Gastrocnemius medialis (tissue), 4 donors: Measurements from ENCODE around the gene UBE2S. TPM values are rescaled to one million over a fixed set of nuclear protein-coding genes. Genes with fewer than 3 reads are reported as not detected.

Source experiments
- ATAC-seq, 2 donors: fragments of 150-250 bp; one replicate each; pipeline ENCODE4 v1.9.1; 2016
- DNase-seq, 2 donors: peaks; one replicate each; pipeline ENCODE4 v3.0.0-alpha.2; 2019
- H3K27ac ChIP-seq, 4 donors: fragments of 200-600 bp; sonication (generic); 1 replicate in 1 of 4; 2 replicates in 3 of 4; pipeline ENCODE4 v1.5.1; 2016 to 2018; ENCODE audit warnings: mild to moderate bottlenecking in 2 of 4, moderate library complexity in 1 of 4
- H3K27me3 ChIP-seq, 3 donors: fragments of 200-600 bp; sonication (generic) in 2 of 3; 1 replicate in 1 of 3; 2 replicates in 2 of 3; pipeline versions ENCODE4 v1.5.1 to v1.6.0; 2016 to 2019; ENCODE audit warnings: mild to moderate bottlenecking in 1 of 3, moderate library complexity in 1 of 3
- H3K36me3 ChIP-seq, 2 donors: fragments of 200-600 bp; sonication (generic) in 1 of 2; one replicate each; pipeline ENCODE4 v1.5.1; 2017 to 2018
- H3K4me1 ChIP-seq, 2 donors: fragments of 200-600 bp; sonication (generic) in 1 of 2; one replicate each; pipeline ENCODE4 v1.5.1; 2016 to 2017; ENCODE audit warnings: mild to moderate bottlenecking in 2 of 2
- H3K4me3 ChIP-seq, 4 donors: fragments of 200-600 bp; sonication (generic) in 3 of 4; 1 replicate in 1 of 4; 2 replicates in 3 of 4; pipeline ENCODE4 v1.5.1; 2016 to 2019; ENCODE audit warnings: mild to moderate bottlenecking in 2 of 4
- H3K9me3 ChIP-seq, 3 donors: fragments of 200-600 bp; sonication (generic) in 2 of 3; 1 replicate in 1 of 3; 2 replicates in 2 of 3; pipeline ENCODE4 v1.5.1; 2016 to 2019
- CTCF ChIP-seq, 5 experiments: fragments of 450-650 bp in 3 of 5; fragments of 200-600 bp in 2 of 5; sonication (generic) in 2 of 5; IDR thresholded peaks in 4 of 5; conservative IDR thresholded peaks in 1 of 5; 1 replicate in 4 of 5; 2 replicates in 1 of 5; pipeline ENCODE4 v1.5.1; 2016 to 2019; ENCODE audit warnings: antibody characterized with exemption in 5 of 5, mild to moderate bottlenecking in 3 of 5, moderate library complexity in 3 of 5
- POLR2A ChIP-seq, 2 donors: fragments of 450-650 bp; IDR thresholded peaks; one replicate each; pipeline ENCODE4 v1.6.1; 2017; ENCODE audit warnings: antibody characterized with exemption in 2 of 2, mild to moderate bottlenecking in 2 of 2, moderate library complexity in 2 of 2
- in situ Hi-C, 4 donors: fragments of 200-750 bp; cut with MboI; loops; one replicate each; pipeline versions ENCODE4 v1.15.0 to v1.8.0; 2017; ENCODE audit warnings: low sequenced_read_pairs in 4 of 4
- intact Hi-C: fragments of 100-400 bp; cut with DNase I; formaldehyde crosslinking; loops from one replicate; pipeline ENCODE4 v1.15.1; 2023; ENCODE audit warnings: low total_unique reads
- total RNA-seq, 4 donors: library from RNA; depleted of rRNA; stranded (reverse); fragments of >200 nt; gene quantifications; one replicate each; pipeline versions ENCODE4 v1.1.0 to v1.2.3, GENCODE V29; 2016

The UBE2S gene
- total RNA-seq, 4 donors from 2014 or later, result 7.7 to 14.6 (median 13.4) TPM

GRCh38 chr19:55370305-55370988, 37.1 kb downstream of the UBE2S start, which contains the start of gene IL11:
TSS of gene IL11 (minus strand) at chr19:55370463. CDS start at chr19:55370310, 153 bp downstream.
- Histone ChIP-seq H3K9me3 (no peaks in the 10 kb centered on the region), H3K36me3 (no peaks in the 10 kb centered on the region), H3K4me3 (peak within 1 kb of the TSS in 1 of 4 donors; percentile 11), H3K27ac (no peak within 1 kb of the TSS), H3K4me1 (no peaks in the 10 kb centered on the region), H3K27me3 (peaks cover 60 to 75% (median 73%) of the 10 kb centered on the region in 3 donors)
- no peak for TF ChIP-seq POLR2A (IDR thresholded peaks at IDR 0.05)
- TF ChIP-seq CTCF (IDR thresholded peaks at IDR 0.05 in 4 of 5, conservative IDR thresholded peaks at IDR 0.05 in 1 of 5), result no peak
- intact Hi-C loops (no loop called here), in situ Hi-C loops (loop anchor here in 1 of 4 donors (10.0 kb wide), 1 partner anchor 294 kb away; no protein-coding TSS in a partner anchor)
- ATAC-seq, result no peak
- DNase-seq, result no peak

- Histone ChIP-seq H3K4me1 (no peaks in the 10 kb centered on the region), H3K4me3 (peak overlapping the region in 1 of 4 donors; percentile 11)
- in situ Hi-C loops, result loop anchor here in 1 of 4 donors (10.0 kb wide), 1 partner anchor 295 kb away; no protein-coding TSS in a partner anchor
These were observed 37.8 kb downstream of the UBE2S start for GRCh38 chr19:55369653-55370304.

GRCh38 chr19:55368701-55369563, 38.7 kb downstream of the UBE2S start:
- Histone ChIP-seq H3K36me3 (no peaks in the 10 kb centered on the region), H3K27ac (no peak overlapping the region), H3K4me3 (no peak overlapping the region), H3K27me3 (peaks cover 48 to 65% (median 59%) of the 10 kb centered on the region in 3 donors), H3K4me1 (no peaks in the 10 kb centered on the region), H3K9me3 (no peaks in the 10 kb centered on the region)
- DNase-seq, result no peak
- no peak for TF ChIP-seq CTCF (IDR thresholded peaks at IDR 0.05 in 4 of 5, conservative IDR thresholded peaks at IDR 0.05 in 1 of 5)
- no peak for TF ChIP-seq POLR2A (IDR thresholded peaks at IDR 0.05)
- intact Hi-C loops (no loop called here), in situ Hi-C loops (no loop called here)
- ATAC-seq, result no peak

More at GRCh38 chr19:55369653-55370304, 37.8 kb downstream of the UBE2S start:
- no peak for TF ChIP-seq CTCF (IDR thresholded peaks at IDR 0.05 in 4 of 5, conservative IDR thresholded peaks at IDR 0.05 in 1 of 5)
- TF ChIP-seq POLR2A (IDR thresholded peaks at IDR 0.05), result no peak
- no peak overlapping the region for H3K27ac ChIP-seq
- DNase-seq (no peak), ATAC-seq (no peak)
- H3K27me3 ChIP-seq, result peaks cover 56 to 72% (median 68%) of the 10 kb centered on the region in 3 donors
- no peaks in the 10 kb centered on the region for H3K9me3 ChIP-seq
- H3K36me3 ChIP-seq, result no peaks in the 10 kb centered on the region
- intact Hi-C loops, result no loop called here

- in situ Hi-C loops, result no loop called here
- H3K9me3 ChIP-seq, result no peaks in the 10 kb centered on the region
- no peaks in the 10 kb centered on the region for H3K4me1 ChIP-seq
- TF ChIP-seq CTCF (IDR thresholded peaks at IDR 0.05 in 4 of 5, conservative IDR thresholded peaks at IDR 0.05 in 1 of 5) (no peak), POLR2A (IDR thresholded peaks at IDR 0.05) (no peak)
- H3K27ac ChIP-seq, result no peak overlapping the region
- DNase-seq (no peak), ATAC-seq (no peak)
- intact Hi-C loops, result no loop called here
- no peaks in the 10 kb centered on the region for H3K36me3 ChIP-seq
- peaks cover 41 to 56% (median 51%) of the 10 kb centered on the region in 3 donors for H3K27me3 ChIP-seq
- no peak overlapping the region for H3K4me3 ChIP-seq
These were observed 39.5 kb downstream of the UBE2S start for GRCh38 chr19:55368106-55368505.
